Putamen (tissue), 1 donor: ENCODE measurements around the gene HEATR9.

Experiments
- DNase-seq: peaks from one replicate; pipeline ENCODE4 v3.0.0-alpha.2; 2016; ENCODE audit warnings: low spot score

Gene HEATR9

GRCh38 chr17:35895636-35896587 is 27.2 kb upstream of the HEATR9 start:
- no peak for DNase-seq

DNA sequence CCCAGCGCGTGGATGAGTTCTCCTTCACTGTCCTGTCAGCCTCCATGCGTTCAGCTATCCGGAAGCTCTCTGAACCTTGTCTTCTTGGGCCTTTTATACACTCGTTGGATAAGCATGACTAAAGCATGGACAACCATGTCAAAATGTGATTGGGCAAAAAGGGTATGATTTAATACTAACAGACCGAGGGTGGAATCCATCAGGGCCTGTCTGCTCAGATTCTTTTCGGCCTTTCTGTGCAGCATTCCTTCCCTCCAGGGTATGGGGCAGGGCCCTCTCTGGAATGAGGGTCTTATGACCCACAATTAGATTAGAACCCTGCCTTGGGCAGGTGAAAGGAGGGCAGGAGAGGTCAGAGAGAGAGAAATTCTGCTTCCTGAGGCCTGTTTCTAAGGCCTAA is 25.5 kb upstream of the HEATR9 start:
- DNase-seq = no peak

- DNase-seq = no peak
Observed at GRCh38 chr17:35893751-35894150, 25.1 kb upstream of the HEATR9 start.

DNA sequence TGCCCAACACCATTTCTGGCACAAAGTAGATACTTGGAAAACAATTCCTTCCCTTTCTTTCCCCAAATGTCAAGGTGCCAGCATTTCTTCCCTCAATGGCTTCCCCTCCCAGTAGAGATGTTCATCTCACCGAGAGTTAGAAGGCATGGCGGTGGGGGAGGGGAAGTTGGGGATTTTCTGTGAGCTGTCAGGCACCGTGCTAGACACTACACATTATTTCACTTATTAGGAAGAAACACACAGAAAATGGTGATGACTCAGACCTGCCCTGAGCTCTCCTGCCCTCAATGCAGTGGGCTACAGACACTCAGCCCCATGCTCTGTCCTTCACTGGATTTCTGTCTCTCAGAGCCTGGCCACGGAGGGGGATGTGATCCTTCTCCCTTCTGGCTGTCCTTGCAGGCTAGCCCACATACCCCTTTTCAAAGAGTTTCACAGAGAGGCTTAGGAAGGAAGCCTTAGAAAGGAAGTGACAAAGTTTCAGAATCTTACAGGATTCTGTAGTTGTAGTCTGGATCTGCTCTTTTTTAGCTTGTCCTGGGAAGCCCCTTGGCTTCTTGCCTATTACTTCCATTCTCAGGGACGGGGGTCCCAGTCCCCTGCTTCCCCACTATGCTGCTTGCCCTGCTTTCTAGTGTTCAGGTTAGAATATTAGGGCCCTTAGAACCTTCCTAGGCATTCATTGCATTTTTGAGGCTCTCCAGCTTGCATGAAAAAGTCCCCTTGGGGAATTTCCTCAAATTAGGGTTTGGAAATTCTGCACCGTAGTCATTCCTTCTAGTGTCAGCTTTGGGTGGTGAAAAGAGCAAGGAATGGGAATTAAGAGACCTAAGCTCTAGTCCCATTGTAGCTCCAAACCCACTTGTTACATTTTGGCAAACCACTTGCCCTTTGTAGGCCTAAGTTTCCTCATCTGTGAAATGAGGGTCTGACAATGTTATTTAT is 23.7 kb upstream of the HEATR9 start:
- no peak for DNase-seq

DNA sequence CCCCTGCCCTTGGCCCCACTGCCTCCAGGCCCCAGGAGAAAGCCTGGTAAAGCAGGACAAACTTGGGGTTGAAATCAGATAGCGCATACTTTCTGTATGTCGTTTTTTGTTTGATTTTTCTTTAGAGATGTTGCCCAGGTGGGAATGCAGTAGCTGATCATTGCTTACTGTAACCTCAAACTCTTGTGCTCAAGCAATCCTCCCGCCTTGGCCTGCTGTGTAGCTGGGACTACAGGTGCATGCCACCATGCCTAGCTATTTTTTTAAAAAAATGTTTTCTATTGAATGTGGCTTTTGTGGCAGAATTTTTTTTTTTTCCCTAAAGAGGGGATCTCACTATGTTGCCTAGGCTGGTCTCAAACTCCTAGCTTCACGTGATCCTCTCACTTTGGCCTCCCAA is 22.6 kb upstream of the HEATR9 start:
- DNase-seq = no peak

- no peak for DNase-seq
Observed at GRCh38 chr17:35890774-35891155, 22.1 kb upstream of the HEATR9 start.

DNA sequence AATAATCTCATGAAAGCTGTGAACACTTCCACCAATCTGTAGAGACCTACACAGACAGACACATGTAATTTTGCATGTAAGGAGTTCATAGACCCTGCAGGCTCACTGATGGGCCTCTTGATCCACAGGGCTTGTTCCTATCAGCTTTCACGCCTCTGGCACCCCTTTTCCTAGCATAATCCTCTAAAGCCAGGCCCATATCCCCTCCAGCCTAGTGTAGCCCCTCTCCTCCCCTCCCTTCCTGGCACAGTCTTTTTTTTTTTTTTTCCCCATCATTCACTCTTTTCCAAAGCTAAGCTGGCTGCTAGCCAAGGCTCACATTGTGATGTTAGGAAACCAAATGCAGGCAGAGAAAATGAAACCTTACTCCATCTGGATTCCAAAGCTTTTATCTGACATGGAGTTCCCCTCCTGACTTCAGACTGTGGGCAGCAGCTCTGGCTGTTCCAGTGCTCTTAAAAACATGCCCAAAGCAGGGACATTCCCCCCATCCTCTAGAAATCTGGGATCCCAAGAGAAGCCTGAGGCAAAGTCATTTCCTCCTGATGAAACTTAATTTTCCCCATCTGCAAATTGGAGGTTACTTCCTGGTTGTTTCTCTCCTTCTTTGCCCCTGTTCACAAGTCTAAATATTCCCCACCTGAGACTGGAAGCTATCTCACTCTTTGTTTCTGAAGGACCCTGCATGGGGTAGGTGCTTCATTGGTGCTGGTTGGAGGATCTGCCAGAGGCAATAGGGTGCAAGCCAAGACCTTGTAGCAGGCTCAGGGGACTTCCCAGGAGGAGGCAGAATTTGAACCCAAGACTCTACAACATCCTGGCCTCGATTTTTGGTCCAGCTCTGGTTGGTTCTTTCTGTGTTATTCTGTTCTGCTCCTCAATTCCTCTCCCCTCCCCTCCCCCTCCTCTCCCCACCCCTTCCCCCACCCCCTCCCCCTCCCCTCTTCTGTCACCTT is 21.4 kb upstream of the HEATR9 start:
- DNase-seq = no peak

- DNase-seq = no peak
Observed at GRCh38 chr17:35889241-35889640, 20.6 kb upstream of the HEATR9 start.

DNA sequence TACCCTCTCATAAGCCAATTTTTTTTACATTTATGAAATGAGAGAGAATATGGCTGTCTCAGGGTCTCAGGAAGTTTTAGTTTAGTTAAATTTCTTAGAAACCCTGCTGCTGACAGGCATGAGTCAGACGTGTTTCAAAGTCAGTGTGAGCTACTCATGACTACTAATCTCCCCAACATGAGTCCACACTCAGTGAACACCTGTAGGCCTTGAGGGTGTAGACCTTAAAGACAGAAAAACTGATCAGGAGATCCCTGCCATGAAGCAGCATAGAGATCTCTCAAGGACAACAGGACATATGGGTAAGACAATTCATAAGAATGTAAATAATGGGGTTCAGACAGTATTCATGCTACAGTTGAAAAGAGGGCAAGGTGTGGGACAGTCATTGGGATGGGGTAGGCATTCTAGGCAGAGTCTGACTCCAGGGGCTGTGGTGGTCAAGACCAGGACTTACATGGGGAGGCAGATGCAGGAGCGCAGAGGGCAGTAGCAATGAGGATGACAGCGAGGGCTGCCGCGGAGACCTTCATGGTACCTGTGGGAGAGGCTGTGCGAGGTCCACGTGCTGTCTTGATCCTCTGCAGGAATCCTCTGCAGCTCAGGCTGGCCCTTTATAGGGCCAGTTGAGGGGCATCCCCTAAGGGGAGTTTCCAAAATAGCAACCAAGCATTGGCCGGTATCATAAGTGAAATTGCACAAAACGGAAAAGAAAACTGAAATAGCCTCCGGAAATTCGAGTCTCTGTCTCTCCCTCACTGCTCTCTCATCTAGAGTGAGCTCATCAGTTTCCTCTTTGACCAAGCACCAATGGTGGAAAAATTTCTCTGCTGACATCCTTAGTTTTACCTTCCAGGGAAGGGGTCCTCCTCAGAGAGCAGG is 11.3 kb upstream of the HEATR9 start, which contains the start of gene CCL5:
Gene CCL5 (minus strand): TSS at position 588 of the 882 bp plus-strand sequence.
- DNase-seq = no peak

GRCh38 chr17:35878361-35878760 is 9.7 kb upstream of the HEATR9 start:
- DNase-seq = no peak

DNA sequence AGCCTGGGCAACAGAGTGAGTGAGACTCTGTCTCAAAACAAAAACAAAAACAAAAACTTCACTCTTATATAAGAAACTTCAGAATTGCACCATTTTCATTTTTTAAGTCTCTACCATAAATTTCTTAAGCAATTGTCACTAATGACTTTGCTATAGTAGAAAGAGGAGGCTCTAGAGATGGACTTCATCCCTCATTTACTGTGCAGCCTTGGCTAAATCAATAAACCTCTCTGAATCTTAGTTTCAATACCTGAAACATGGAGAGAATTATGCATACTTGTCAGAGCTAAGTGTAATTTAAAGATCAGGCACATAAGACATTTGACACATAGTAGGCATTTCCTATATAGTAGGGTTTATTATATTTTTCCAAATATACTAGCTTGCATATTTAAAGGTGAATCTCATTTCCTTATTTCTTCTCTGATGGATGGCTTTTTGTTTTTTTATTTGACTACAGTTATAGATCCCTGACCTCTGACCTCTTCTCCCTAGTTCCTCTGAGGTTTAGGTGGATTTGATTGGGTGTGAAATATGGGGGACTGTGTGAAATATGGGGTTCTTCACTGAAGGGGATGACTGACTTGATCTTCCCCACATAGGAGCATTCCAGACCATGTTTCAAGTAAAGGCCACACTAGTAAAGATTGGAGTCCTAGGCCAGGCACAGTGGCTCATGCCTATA is 8.8 kb upstream of the HEATR9 start:
- no peak for DNase-seq

GRCh38 chr17:35876534-35876933 is 7.8 kb upstream of the HEATR9 start:
- no peak for DNase-seq

- no peak for DNase-seq
Observed at GRCh38 chr17:35875800-35876139, 7.1 kb upstream of the HEATR9 start.

DNA sequence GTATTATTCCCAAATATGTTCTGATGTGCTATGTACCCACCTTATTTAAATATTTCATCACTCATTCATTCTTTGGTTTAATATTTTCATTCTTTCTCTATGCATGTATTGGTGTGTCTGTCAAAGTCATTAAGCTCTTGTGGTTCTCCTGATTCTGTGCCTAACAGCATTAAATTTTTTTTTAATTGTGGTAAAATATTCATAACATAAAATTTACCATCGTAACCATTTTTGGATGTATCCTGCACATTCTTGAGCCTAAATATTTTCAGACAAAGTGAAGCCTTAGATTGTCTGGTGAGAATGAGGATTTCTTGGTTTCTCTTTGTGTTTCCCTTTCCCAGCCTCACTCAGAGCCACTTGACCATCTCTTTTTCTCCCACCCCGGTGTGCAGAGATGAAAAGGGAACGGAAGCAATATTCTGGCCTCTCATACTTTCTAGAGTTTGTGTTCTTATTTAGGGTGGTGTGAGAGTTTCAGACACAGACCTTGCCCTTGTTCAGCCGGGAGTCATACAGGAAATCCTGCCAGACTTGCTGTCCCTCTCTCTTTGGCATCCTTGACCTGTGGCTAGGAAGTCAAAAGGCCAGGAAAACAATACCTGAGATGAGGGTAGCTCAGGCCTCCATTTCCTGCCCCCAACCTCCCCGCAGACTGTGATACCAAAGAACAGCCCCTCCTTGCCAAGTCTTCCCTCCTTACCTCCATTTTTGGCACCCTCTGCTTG is 6.5 kb upstream of the HEATR9 start:
- DNase-seq = no peak

DNA sequence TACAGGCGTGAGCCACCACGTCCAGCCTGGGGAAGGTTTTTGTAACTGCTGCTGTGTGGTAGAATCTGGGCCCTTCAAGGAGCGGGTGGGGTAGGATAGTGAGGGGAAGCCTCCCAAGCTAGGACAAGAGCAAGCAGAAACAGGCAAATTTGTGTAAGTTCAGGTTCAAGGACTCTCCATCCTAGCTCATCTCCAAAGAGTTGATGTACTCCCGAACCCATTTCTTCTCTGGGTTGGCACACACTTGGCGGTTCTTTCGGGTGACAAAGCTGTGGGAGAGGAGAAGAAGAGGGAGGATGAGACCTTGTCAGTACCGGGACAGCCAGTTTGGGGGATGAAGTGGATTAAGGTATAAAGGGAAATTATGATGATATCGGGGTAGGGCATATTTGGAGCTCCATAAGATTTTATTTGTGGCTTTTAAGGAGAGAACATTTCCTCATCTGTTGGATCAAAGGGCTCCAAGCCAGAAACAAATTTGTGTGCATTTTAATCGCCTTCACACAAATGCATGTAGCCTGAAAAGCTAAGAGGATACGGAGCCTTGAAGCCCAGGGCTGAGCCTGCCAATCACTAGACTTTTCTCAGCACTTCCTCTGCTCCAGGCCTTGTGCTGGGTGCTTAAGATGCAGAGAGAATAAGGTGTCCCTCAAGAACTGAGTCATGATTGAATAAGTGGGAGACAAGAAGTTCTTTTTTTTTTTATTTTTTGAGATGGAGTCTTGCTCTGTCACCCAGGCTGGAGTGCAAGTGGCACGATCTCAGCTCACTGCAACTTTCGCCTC is 3.7 kb upstream of the HEATR9 start:
- DNase-seq = no peak

GRCh38 chr17:35870906-35871819 is 2.5 kb upstream of the HEATR9 start:
- no peak for DNase-seq

DNA sequence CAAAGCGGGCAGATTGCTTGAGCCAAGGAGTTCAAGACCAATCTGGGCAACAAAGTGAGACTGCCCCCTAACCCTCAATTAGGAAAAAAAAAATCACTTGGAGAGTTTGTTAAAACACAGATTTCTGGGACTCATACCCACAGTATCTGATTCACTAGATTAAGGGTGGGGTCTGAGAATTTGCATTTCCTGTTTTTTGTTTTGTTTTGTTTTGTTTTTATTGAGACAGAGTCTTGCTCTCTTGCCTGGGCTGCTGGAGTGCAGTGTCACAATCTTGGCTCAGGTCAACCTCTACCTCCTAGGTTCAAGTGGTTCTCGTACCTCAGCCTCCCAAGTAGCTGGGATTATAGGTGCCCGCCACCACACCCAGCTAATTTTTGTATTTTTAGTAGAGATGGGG is 1.1 kb downstream of the HEATR9 start:
- DNase-seq = no peak
